Measurements from ENCODE around the gene NCS1. TPM values are rescaled to one million over a fixed set of nuclear protein-coding genes. Genes with fewer than 3 reads are reported as not detected.

NCS1 gene
- total RNA-seq, 2 experiments from 2014 or later = 3.3 TPM

- no peaks in the 10 kb centered on the region for H3K36me3 Mint-ChIP-seq (ENCODE audit: low read depth)
- no peaks in the 10 kb centered on the region for H3K4me1 Mint-ChIP-seq (ENCODE audit: low read depth)
- POLR2A ChIA-PET = no interaction called here
- no peaks in the 10 kb centered on the region for H3K27me3 Mint-ChIP-seq (ENCODE audit: low read depth)
- no peak for DNase-seq
- ATAC-seq = no peak
- no peak overlapping the region for H3K4me3 Mint-ChIP-seq
- CTCF ChIA-PET = no interaction called here
- H3K27ac Mint-ChIP-seq = no peak overlapping the region
- H3K9me3 Mint-ChIP-seq (ENCODE audit: insufficient read depth) = no peaks in the 10 kb centered on the region
Measured at GRCh38 chr9:130200038-130200849, 28.0 kb downstream of the NCS1 start.

GRCh38 chr9:130201399-130201873 lies 29.2 kb downstream of the NCS1 start:
- H3K4me1 Mint-ChIP-seq (ENCODE audit: low read depth) = no peaks in the 10 kb centered on the region
- DNase-seq (no peak), ATAC-seq (no peak)
- H3K27me3 Mint-ChIP-seq (ENCODE audit: low read depth) = no peaks in the 10 kb centered on the region
- ChIA-PET CTCF (no interaction called here), POLR2A (no interaction called here)
- no peak overlapping the region for H3K27ac Mint-ChIP-seq
- no peaks in the 10 kb centered on the region for H3K9me3 Mint-ChIP-seq (ENCODE audit: insufficient read depth)
- no peak overlapping the region for H3K4me3 Mint-ChIP-seq
- H3K36me3 Mint-ChIP-seq (ENCODE audit: low read depth) = no peaks in the 10 kb centered on the region

GRCh38 chr9:130201974-130202373 lies 29.8 kb downstream of the NCS1 start:
- POLR2A ChIA-PET = no interaction called here
- H3K4me3 Mint-ChIP-seq = no peak overlapping the region
- DNase-seq (no peak), ATAC-seq (no peak)
- no peaks in the 10 kb centered on the region for H3K9me3 Mint-ChIP-seq (ENCODE audit: insufficient read depth)
- H3K27me3 Mint-ChIP-seq (ENCODE audit: low read depth) = no peaks in the 10 kb centered on the region
- CTCF ChIA-PET = interaction anchor here (1.0 kb wide), 1 partner anchor 74 kb away, joined by 3 read pairs; no protein-coding TSS in a partner anchor
- no peak overlapping the region for H3K27ac Mint-ChIP-seq
- H3K4me1 Mint-ChIP-seq (ENCODE audit: low read depth) = no peaks in the 10 kb centered on the region
- no peaks in the 10 kb centered on the region for H3K36me3 Mint-ChIP-seq (ENCODE audit: low read depth)

- H3K27me3 Mint-ChIP-seq (ENCODE audit: low read depth) = no peaks in the 10 kb centered on the region
- ChIA-PET POLR2A (interaction anchor here (0.7 to 1.2 kb wide), 2 partner anchors 15 to 35 kb away, joined by 3 read pairs; no protein-coding TSS in a partner anchor), CTCF (no interaction called here)
- no peak overlapping the region for H3K4me3 Mint-ChIP-seq
- DNase-seq = no peak
- no peaks in the 10 kb centered on the region for H3K4me1 Mint-ChIP-seq (ENCODE audit: low read depth)
- no peak for ATAC-seq
- H3K27ac Mint-ChIP-seq = no peak overlapping the region
- no peaks in the 10 kb centered on the region for H3K36me3 Mint-ChIP-seq (ENCODE audit: low read depth)
- H3K9me3 Mint-ChIP-seq (ENCODE audit: insufficient read depth) = no peaks in the 10 kb centered on the region
Measured at GRCh38 chr9:130204341-130204740, 32.1 kb downstream of the NCS1 start.

GRCh38 chr9:130204959-130205358 lies 32.8 kb downstream of the NCS1 start:
- H3K27ac Mint-ChIP-seq = no peak overlapping the region
- H3K4me3 Mint-ChIP-seq = no peak overlapping the region
- no peak for DNase-seq
- H3K27me3 Mint-ChIP-seq (ENCODE audit: low read depth) = no peaks in the 10 kb centered on the region
- POLR2A ChIA-PET = interaction anchor here (0.6 to 1.2 kb wide), 2 partner anchors 35 to 1962 kb away, joined by 3 read pairs; no protein-coding TSS in a partner anchor
- no peaks in the 10 kb centered on the region for H3K36me3 Mint-ChIP-seq (ENCODE audit: low read depth)
- CTCF ChIA-PET = interaction anchor here (0.9 kb wide), 1 partner anchor 31 kb away, joined by 3 read pairs; no protein-coding TSS in a partner anchor
- ATAC-seq = no peak
- no peaks in the 10 kb centered on the region for H3K4me1 Mint-ChIP-seq (ENCODE audit: low read depth)
- H3K9me3 Mint-ChIP-seq (ENCODE audit: insufficient read depth) = no peaks in the 10 kb centered on the region

GRCh38 chr9:130205912-130206311 lies 33.7 kb downstream of the NCS1 start:
- Mint-ChIP-seq H3K36me3 (ENCODE audit: low read depth) (no peaks in the 10 kb centered on the region), H3K27ac (no peak overlapping the region), H3K4me1 (ENCODE audit: low read depth) (no peaks in the 10 kb centered on the region), H3K27me3 (ENCODE audit: low read depth) (no peaks in the 10 kb centered on the region), H3K4me3 (no peak overlapping the region), H3K9me3 (ENCODE audit: insufficient read depth) (no peaks in the 10 kb centered on the region)
- ATAC-seq = no peak
- ChIA-PET POLR2A (interaction anchor here (0.6 kb wide), 1 partner anchor 21 kb away, joined by 3 read pairs; no protein-coding TSS in a partner anchor), CTCF (interaction anchor here (0.9 kb wide), 1 partner anchor 30 kb away, joined by 3 read pairs; no protein-coding TSS in a partner anchor)
- no peak for DNase-seq

- no peak overlapping the region for H3K4me3 Mint-ChIP-seq
- no peak for ATAC-seq
- H3K27me3 Mint-ChIP-seq (ENCODE audit: low read depth) = no peaks in the 10 kb centered on the region
- H3K9me3 Mint-ChIP-seq (ENCODE audit: insufficient read depth) = no peaks in the 10 kb centered on the region
- H3K4me1 Mint-ChIP-seq (ENCODE audit: low read depth) = no peaks in the 10 kb centered on the region
- DNase-seq = no peak
- no peak overlapping the region for H3K27ac Mint-ChIP-seq
- no peaks in the 10 kb centered on the region for H3K36me3 Mint-ChIP-seq (ENCODE audit: low read depth)
- ChIA-PET CTCF (no interaction called here), POLR2A (interaction anchor here (0.6 kb wide), 1 partner anchor 9 kb away, joined by 3 read pairs; no protein-coding TSS in a partner anchor)
Measured at GRCh38 chr9:130206579-130206978, 34.4 kb downstream of the NCS1 start.

- POLR2A ChIA-PET = interaction anchor here (0.6 kb wide), 2 partner anchors 10 to 17 kb away, joined by 3 read pairs; no protein-coding TSS in a partner anchor
- DNase-seq = no peak
- no peaks in the 10 kb centered on the region for H3K9me3 Mint-ChIP-seq (ENCODE audit: insufficient read depth)
- H3K27ac Mint-ChIP-seq = no peak overlapping the region
- no peaks in the 10 kb centered on the region for H3K36me3 Mint-ChIP-seq (ENCODE audit: low read depth)
- no peaks in the 10 kb centered on the region for H3K4me1 Mint-ChIP-seq (ENCODE audit: low read depth)
- no peaks in the 10 kb centered on the region for H3K27me3 Mint-ChIP-seq (ENCODE audit: low read depth)
- CTCF ChIA-PET = no interaction called here
- H3K4me3 Mint-ChIP-seq = no peak overlapping the region
- ATAC-seq = no peak
Measured at GRCh38 chr9:130207241-130207992, 35.2 kb downstream of the NCS1 start.

GRCh38 chr9:130208600-130209347 lies 36.6 kb downstream of the NCS1 start:
- Mint-ChIP-seq H3K27ac (no peak overlapping the region), H3K27me3 (ENCODE audit: low read depth) (no peaks in the 10 kb centered on the region), H3K9me3 (ENCODE audit: insufficient read depth) (no peaks in the 10 kb centered on the region), H3K4me1 (ENCODE audit: low read depth) (no peaks in the 10 kb centered on the region), H3K36me3 (ENCODE audit: low read depth) (no peaks in the 10 kb centered on the region), H3K4me3 (no peak overlapping the region)
- no peak for DNase-seq
- no peak for ATAC-seq
- ChIA-PET POLR2A (no interaction called here), CTCF (no interaction called here)

- H3K9me3 Mint-ChIP-seq (ENCODE audit: insufficient read depth) = no peaks in the 10 kb centered on the region
- H3K4me3 Mint-ChIP-seq = no peak overlapping the region
- ChIA-PET POLR2A (no interaction called here), CTCF (no interaction called here)
- H3K27me3 Mint-ChIP-seq (ENCODE audit: low read depth) = no peaks in the 10 kb centered on the region
- no peak for ATAC-seq
- H3K4me1 Mint-ChIP-seq (ENCODE audit: low read depth) = no peaks in the 10 kb centered on the region
- no peak overlapping the region for H3K27ac Mint-ChIP-seq
- H3K36me3 Mint-ChIP-seq (ENCODE audit: low read depth) = no peaks in the 10 kb centered on the region
- no peak for DNase-seq
Measured at GRCh38 chr9:130209422-130209821, 37.2 kb downstream of the NCS1 start.

- CTCF ChIA-PET = no interaction called here
Measured at GRCh38 chr9:130211548-130212226, 39.5 kb downstream of the NCS1 start.

More at GRCh38 chr9:130211548-130212226, 39.5 kb downstream of the NCS1 start:
- Mint-ChIP-seq H3K4me3 (no peak overlapping the region), H3K4me1 (ENCODE audit: low read depth) (peaks cover 15% of the 10 kb centered on the region), H3K9me3 (ENCODE audit: insufficient read depth) (no peaks in the 10 kb centered on the region), H3K27ac (no peak overlapping the region), H3K27me3 (ENCODE audit: low read depth) (no peaks in the 10 kb centered on the region), H3K36me3 (ENCODE audit: low read depth) (no peaks in the 10 kb centered on the region)
- ATAC-seq (no peak), DNase-seq (no peak)
- POLR2A ChIA-PET = no interaction called here
